Astrocyte of the spinal cord (primary cell): Measurements from ENCODE around the gene LYPD6.

Source experiments
- DNase-seq: peaks from one replicate; pipeline ENCODE4 v3.0.0; 2011; ENCODE audit warnings: low read depth, low spot score
- H3K4me3 ChIP-seq: 2 replicates; pipeline ENCODE4 v1.5.1; 2011; ENCODE audit warnings: low read depth, mild to moderate bottlenecking, low read length, moderate library complexity
- CTCF ChIP-seq: IDR thresholded peaks from 2 replicates; pipeline ENCODE4 v1.5.1; 2012; ENCODE audit warnings: low read depth, mild to moderate bottlenecking, low read length, inconsistent platforms
- in situ Hi-C: cut with HindIII; loops from 2 replicates; pipeline ENCODE4 v1.10.0; 2017; ENCODE audit warnings: low sequenced_read_pairs

LYPD6 gene

GRCh38 chr2:149448315-149448714 lies 117.9 kb downstream of the LYPD6 start:
- no peak for TF ChIP-seq CTCF
- no peak for DNase-seq
- no peak overlapping the region for H3K4me3 ChIP-seq
- in situ Hi-C loops, result no loop called here

DNA sequence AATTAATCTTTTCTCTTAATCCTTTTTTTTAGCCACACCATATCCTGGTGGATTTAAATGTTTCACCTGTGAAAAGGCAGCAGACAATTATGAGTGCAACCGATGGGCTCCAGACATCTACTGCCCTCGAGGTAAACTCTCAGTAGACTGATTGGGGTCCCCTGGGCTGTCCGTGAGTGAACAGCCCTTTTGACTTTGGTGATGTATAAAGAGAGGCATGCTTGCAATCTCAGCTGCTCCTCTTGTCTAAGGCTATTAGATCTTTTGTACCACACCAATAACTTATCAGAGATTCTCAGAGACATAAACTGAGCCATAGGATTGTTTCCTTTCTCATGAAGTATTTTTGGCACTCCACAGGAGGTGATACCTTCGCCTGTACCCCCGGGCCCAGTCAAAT lies 118.6 kb downstream of the LYPD6 start:
- DNase-seq, result no peak
- H3K4me3 ChIP-seq, result no peak overlapping the region
- no peak for TF ChIP-seq CTCF
- in situ Hi-C loops, result no loop called here

GRCh38 chr2:149451417-149452165 lies 121.2 kb downstream of the LYPD6 start:
- TF ChIP-seq CTCF, result no peak
- in situ Hi-C loops, result no loop called here
- no peak for DNase-seq
- no peak overlapping the region for H3K4me3 ChIP-seq

DNA sequence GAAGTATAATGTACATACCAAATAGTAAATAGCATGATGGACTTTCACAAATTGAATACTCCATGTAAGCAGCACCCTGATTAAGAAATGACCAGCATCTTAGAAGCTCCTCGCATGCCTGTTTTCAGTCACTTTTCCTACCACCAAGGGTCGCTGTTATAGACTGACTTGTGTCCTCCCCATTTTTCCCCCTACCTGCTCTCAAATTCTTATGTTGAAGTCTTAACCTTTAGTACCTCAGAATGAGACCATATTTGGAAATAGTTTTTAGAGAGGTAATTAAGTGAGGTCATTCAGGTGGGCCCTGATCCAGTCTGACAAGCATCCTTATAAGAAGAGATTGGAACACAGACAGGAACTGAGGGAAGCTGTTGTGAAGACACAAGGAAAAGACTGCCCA lies 125.9 kb downstream of the LYPD6 start:
- H3K4me3 ChIP-seq, result no peak overlapping the region
- no peak for DNase-seq
- in situ Hi-C loops, result no loop called here
- TF ChIP-seq CTCF, result no peak

GRCh38 chr2:149458502-149458901 lies 128.1 kb downstream of the LYPD6 start:
- TF ChIP-seq CTCF, result no peak
- H3K4me3 ChIP-seq, result no peak overlapping the region
- in situ Hi-C loops, result no loop called here
- no peak for DNase-seq

- in situ Hi-C loops, result no loop called here
- TF ChIP-seq CTCF, result no peak
- no peak for DNase-seq
- no peak overlapping the region for H3K4me3 ChIP-seq
Observed at GRCh38 chr2:149463328-149464002, 133.1 kb downstream of the LYPD6 start.
